Measurements from ENCODE around the gene CRLF3.

GRCh38 chr17:30801671-30802070 lies 22.8 kb downstream of the CRLF3 start:
- TF ChIP-seq CTCF (IDR thresholded peaks at IDR 0.05) (no peak), POLR2A (IDR thresholded peaks at IDR 0.05) (no peak)
